ENCODE measurements around the gene HSBP1L1.

HSBP1L1 gene

GRCh38 chr18:79951545-79952455, 12.6 kb upstream of the HSBP1L1 start, which contains the start of gene SLC66A2:
Gene SLC66A2 (minus strand): TSS chr18:79951653. CDS start chr18:79950926, 727 bp downstream.
- no peak for TF ChIP-seq CTCF (IDR thresholded peaks at IDR 0.05; ENCODE audit: poor library complexity, severe bottlenecking)
- peak within 1 kb of the TSS; percentile 83 for H3K4me3 ChIP-seq (ENCODE audit: severe bottlenecking)
- DNase-seq (ENCODE audit: low spot score) (no peak), ATAC-seq (ENCODE audit: low read depth) (peak; percentile 86)
- peaks cover 5% of the 10 kb centered on the region for H3K4me1 ChIP-seq (ENCODE audit: insufficient read depth, poor library complexity, severe bottlenecking)
- H3K36me3 ChIP-seq (ENCODE audit: low read depth): peaks cover 11% of the 10 kb centered on the region
- H3K27ac ChIP-seq (ENCODE audit: poor library complexity, severe bottlenecking): peak within 1 kb of the TSS; percentile 45
- no peaks in the 10 kb centered on the region for H3K27me3 ChIP-seq (ENCODE audit: insufficient read depth, poor library complexity, severe bottlenecking)
- no peaks in the 10 kb centered on the region for H3K9me3 ChIP-seq (ENCODE audit: severe bottlenecking)

GRCh38 chr18:79952456-79952995, 11.9 kb upstream of the HSBP1L1 start:
- Histone ChIP-seq H3K36me3 (ENCODE audit: low read depth) (peaks cover 11% of the 10 kb centered on the region), H3K4me1 (ENCODE audit: insufficient read depth, poor library complexity, severe bottlenecking) (peaks cover 5% of the 10 kb centered on the region), H3K27me3 (ENCODE audit: insufficient read depth, poor library complexity, severe bottlenecking) (no peaks in the 10 kb centered on the region), H3K27ac (ENCODE audit: poor library complexity, severe bottlenecking) (no peak overlapping the region), H3K4me3 (ENCODE audit: severe bottlenecking) (peak overlapping the region; percentile 83), H3K9me3 (ENCODE audit: severe bottlenecking) (no peaks in the 10 kb centered on the region)
- ATAC-seq (ENCODE audit: low read depth) (no peak), DNase-seq (ENCODE audit: low spot score) (no peak)
- TF ChIP-seq CTCF (IDR thresholded peaks at IDR 0.05; ENCODE audit: poor library complexity, severe bottlenecking): no peak

- DNase-seq (ENCODE audit: low spot score): no peak
- H3K27me3 ChIP-seq (ENCODE audit: insufficient read depth, poor library complexity, severe bottlenecking): no peaks in the 10 kb centered on the region
- no peaks in the 10 kb centered on the region for H3K9me3 ChIP-seq (ENCODE audit: severe bottlenecking)
- H3K4me1 ChIP-seq (ENCODE audit: insufficient read depth, poor library complexity, severe bottlenecking): peaks cover 5% of the 10 kb centered on the region
- H3K4me3 ChIP-seq (ENCODE audit: severe bottlenecking): no peak overlapping the region
- H3K36me3 ChIP-seq (ENCODE audit: low read depth): peaks cover 11% of the 10 kb centered on the region
- H3K27ac ChIP-seq (ENCODE audit: poor library complexity, severe bottlenecking): no peak overlapping the region
- TF ChIP-seq CTCF (IDR thresholded peaks at IDR 0.05; ENCODE audit: poor library complexity, severe bottlenecking): no peak
- no peak for ATAC-seq (ENCODE audit: low read depth)
These were observed 11.4 kb upstream of the HSBP1L1 start for GRCh38 chr18:79952996-79953559.

GRCh38 chr18:79953971-79954651, 10.3 kb upstream of the HSBP1L1 start:
- DNase-seq (ENCODE audit: low spot score) (no peak), ATAC-seq (ENCODE audit: low read depth) (no peak)
- peaks cover 5% of the 10 kb centered on the region for H3K4me1 ChIP-seq (ENCODE audit: insufficient read depth, poor library complexity, severe bottlenecking)
- no peak overlapping the region for H3K27ac ChIP-seq (ENCODE audit: poor library complexity, severe bottlenecking)
- peaks cover 8% of the 10 kb centered on the region for H3K36me3 ChIP-seq (ENCODE audit: low read depth)
- no peaks in the 10 kb centered on the region for H3K27me3 ChIP-seq (ENCODE audit: insufficient read depth, poor library complexity, severe bottlenecking)
- H3K9me3 ChIP-seq (ENCODE audit: severe bottlenecking): no peaks in the 10 kb centered on the region
- TF ChIP-seq CTCF (IDR thresholded peaks at IDR 0.05; ENCODE audit: poor library complexity, severe bottlenecking): no peak
- no peak overlapping the region for H3K4me3 ChIP-seq (ENCODE audit: severe bottlenecking)

Data from RWPE2 (cell line).